GM19395 (cell line): ENCODE measurements around the gene GPR15.

Source experiments
- ATAC-seq: cut with Tn5 transposase; IDR thresholded peaks from one replicate; pipeline ENCODE4 v1.9.1; 2021; ENCODE audit warnings: mild to moderate bottlenecking, moderate library complexity; ENCODE audit not compliant: unreplicated experiment

GPR15 gene

GRCh38 chr3:98582042-98582441 lies 50.3 kb downstream of the GPR15 start:
- ATAC-seq = no peak

DNA sequence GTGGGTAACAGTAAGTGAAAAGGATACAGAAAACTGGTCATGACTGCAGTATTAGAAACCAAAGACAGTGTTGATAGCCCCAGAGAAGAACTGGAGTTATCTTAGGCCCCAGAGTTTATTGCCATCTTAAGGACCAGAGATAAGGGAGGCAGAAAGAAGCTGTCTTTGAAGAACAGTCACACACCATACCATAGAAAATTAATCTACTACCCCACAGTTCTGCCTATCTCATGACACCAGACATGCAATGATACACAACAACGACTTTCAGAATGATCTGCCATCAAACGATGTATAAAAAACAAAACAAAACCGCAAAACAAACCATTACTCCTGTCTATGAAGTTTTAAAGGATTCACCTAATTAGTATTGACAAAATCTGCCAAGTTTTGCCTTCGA lies 52.0 kb downstream of the GPR15 start:
- no peak for ATAC-seq
